ENCODE measurements around the gene KMT2D. TPM values are rescaled to one million over a fixed set of nuclear protein-coding genes. Genes with fewer than 3 reads are reported as not detected.
A peak's percentile ranks its signal among the peaks of the same experiment; 100 is the strongest.

KMT2D gene
- total RNA-seq, 1 donor from 2014 or later = 136 TPM

DNA sequence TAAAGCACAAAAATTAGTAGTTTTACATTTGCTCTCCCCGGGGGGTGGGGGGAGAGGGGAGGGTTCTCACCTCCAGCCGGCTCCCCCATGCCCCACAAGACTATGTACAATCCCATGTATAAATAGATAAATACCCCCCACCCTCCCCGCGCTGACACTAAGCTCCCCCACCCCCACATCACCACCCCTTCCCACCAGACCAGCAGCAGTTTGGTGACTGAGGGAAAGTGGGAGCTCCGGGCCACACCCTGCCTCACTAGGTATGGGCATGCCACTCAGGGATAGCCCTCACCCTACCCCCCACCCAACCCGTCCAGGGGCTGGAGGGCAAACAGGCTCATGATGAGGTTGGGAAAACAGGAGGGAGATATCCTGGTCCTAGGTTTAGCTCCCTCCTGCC, 40.2 kb downstream of the KMT2D start:
- POLR2A ChIA-PET = interaction anchor here (0.5 to 2.1 kb wide), 11 partner anchors 17 to 420 kb away, joined by 3 to 13 read pairs (median 6); partner anchors contain the start of genes DDN, RHEBL1 and TUBA1B
- no peak for DNase-seq
- intact Hi-C loops (cut with micrococcal nuclease) = no loop called here

DNA sequence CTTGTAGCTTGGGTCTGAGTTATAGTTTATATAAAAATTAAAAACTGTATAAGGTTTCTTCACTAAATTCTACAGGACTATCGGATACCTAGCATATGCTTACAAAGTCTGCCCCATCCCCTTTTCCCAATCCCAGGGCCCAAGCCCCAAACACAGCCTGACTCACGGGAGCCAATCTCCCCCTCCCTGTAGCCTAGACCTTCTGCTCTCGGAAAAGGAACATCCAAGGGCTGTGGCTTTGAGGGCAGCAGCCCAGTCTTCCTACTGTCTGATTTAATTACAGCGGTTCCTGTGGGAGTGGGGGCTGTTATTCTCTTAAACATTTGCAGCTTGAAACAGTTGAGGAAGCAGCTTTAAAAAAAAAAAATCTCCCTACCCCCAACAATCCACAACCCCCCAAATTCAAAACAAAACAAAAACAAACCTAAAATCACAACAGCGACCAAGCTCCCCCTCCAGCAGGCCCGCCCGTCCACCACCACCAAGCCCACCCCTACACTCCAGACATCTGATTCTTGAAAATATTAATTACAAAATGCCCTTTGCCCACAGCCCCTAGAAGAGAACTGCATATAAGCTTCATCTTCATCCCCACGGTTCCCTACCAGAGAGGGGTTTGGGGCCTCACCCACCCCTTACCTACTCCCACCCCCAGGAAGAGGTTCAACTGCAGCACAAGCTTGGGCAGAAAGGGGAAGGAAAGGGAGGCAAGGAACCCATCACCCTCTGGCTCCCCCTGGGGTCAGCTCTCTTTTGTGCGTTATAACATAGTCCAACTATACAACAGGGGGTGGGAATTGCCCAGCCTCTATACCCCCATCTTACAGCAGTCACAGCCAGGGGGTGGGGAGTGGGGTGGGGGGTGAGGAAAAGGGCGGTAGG, 40.9 kb downstream of the KMT2D start:
- Mint-ChIP-seq H3K4me3 (peak overlapping the region; percentile 93), H3K36me3 (ENCODE audit: low read depth) (peaks cover 53% of the 10 kb centered on the region), H3K27ac (peak overlapping the region; percentile 98), H3K27me3 (no peaks in the 10 kb centered on the region), H3K4me1 (peaks cover 31% of the 10 kb centered on the region), H3K9me3 (no peaks in the 10 kb centered on the region)
- DNase-seq (no peak), ATAC-seq (ENCODE audit: low read depth) (no peak)
- TF ChIP-seq, protein P1, sequence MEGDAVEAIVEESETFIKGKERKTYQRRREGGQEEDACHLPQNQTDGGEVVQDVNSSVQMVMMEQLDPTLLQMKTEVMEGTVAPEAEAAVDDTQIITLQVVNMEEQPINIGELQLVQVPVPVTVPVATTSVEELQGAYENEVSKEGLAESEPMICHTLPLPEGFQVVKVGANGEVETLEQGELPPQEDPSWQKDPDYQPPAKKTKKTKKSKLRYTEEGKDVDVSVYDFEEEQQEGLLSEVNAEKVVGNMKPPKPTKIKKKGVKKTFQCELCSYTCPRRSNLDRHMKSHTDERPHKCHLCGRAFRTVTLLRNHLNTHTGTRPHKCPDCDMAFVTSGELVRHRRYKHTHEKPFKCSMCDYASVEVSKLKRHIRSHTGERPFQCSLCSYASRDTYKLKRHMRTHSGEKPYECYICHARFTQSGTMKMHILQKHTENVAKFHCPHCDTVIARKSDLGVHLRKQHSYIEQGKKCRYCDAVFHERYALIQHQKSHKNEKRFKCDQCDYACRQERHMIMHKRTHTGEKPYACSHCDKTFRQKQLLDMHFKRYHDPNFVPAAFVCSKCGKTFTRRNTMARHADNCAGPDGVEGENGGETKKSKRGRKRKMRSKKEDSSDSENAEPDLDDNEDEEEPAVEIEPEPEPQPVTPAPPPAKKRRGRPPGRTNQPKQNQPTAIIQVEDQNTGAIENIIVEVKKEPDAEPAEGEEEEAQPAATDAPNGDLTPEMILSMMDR (IDR thresholded peaks at IDR 0.05) = no peak
- intact Hi-C loops (cut with micrococcal nuclease) = loop anchor here (2.0 to 5.0 kb wide), 2 partner anchors 42 to 51 kb away; partner anchors contain the start of gene WNT1
- ChIA-PET POLR2A (interaction anchor here (0.5 to 2.1 kb wide), 21 partner anchors 8 to 733 kb away, joined by 3 to 13 read pairs (median 5); partner anchors contain the start of genes DDN, RHEBL1 and TUBA1B), CTCF (interaction anchor here (1.2 to 2.2 kb wide), 6 partner anchors 22 to 166 kb away, joined by 3 to 21 read pairs (median 6); partner anchors contain the start of genes ARF3, DDN and FKBP11)

More for the DNA sequence above, 40.2 kb downstream of the KMT2D start:
- H3K4me1 Mint-ChIP-seq = peaks cover 27% of the 10 kb centered on the region
- H3K36me3 Mint-ChIP-seq (ENCODE audit: low read depth) = peaks cover 60% of the 10 kb centered on the region
- H3K27me3 Mint-ChIP-seq = no peaks in the 10 kb centered on the region
- ATAC-seq (ENCODE audit: low read depth) = no peak
- no peaks in the 10 kb centered on the region for H3K9me3 Mint-ChIP-seq
- CTCF ChIA-PET = interaction anchor here (1.2 to 2.2 kb wide), 5 partner anchors 23 to 167 kb away, joined by 3 to 21 read pairs (median 6); partner anchors contain the start of genes ARF3, DDN and FKBP11
- H3K4me3 Mint-ChIP-seq = no peak overlapping the region
- TF ChIP-seq, protein P1 (IDR thresholded peaks at IDR 0.05) = no peak
- no peak overlapping the region for H3K27ac Mint-ChIP-seq

DNA sequence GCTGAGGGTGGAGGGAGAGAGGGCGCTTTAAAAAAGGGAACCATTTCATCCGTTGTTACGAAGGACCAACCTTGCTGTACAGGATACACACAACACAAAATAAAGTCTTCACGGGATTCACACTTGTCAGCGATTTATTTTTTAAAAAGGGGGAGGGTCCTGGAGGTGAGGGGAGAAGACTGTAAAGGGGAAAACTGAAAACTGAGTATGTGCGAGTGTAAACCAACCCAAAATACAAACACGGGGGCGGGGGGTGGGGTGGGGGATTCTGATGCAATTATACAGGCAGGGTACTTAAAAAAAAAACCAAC, 41.5 kb downstream of the KMT2D start:
- ChIA-PET CTCF (interaction anchor here (1.3 to 2.2 kb wide), 4 partner anchors 21 to 166 kb away, joined by 5 to 21 read pairs (median 6); partner anchors contain the start of gene DDN), POLR2A (interaction anchor here (0.6 to 2.1 kb wide), 11 partner anchors 20 to 734 kb away, joined by 3 to 13 read pairs (median 4); partner anchors contain the start of genes DDN and TUBA1B)
- peaks cover 31% of the 10 kb centered on the region for H3K4me1 Mint-ChIP-seq
- H3K36me3 Mint-ChIP-seq (ENCODE audit: low read depth) = peaks cover 50% of the 10 kb centered on the region
- H3K27ac Mint-ChIP-seq = peak overlapping the region; percentile 98
- ATAC-seq (ENCODE audit: low read depth) (peak; percentile 57), DNase-seq (no peak)
- no peaks in the 10 kb centered on the region for H3K9me3 Mint-ChIP-seq
- peak overlapping the region; percentile 93 for H3K4me3 Mint-ChIP-seq
- TF ChIP-seq, protein P1 (IDR thresholded peaks at IDR 0.05) = no peak
- no peaks in the 10 kb centered on the region for H3K27me3 Mint-ChIP-seq
- intact Hi-C loops (cut with micrococcal nuclease) = loop anchor here (2.0 to 5.0 kb wide), 2 partner anchors 42 to 52 kb away; partner anchors contain the start of gene WNT1

DNA sequence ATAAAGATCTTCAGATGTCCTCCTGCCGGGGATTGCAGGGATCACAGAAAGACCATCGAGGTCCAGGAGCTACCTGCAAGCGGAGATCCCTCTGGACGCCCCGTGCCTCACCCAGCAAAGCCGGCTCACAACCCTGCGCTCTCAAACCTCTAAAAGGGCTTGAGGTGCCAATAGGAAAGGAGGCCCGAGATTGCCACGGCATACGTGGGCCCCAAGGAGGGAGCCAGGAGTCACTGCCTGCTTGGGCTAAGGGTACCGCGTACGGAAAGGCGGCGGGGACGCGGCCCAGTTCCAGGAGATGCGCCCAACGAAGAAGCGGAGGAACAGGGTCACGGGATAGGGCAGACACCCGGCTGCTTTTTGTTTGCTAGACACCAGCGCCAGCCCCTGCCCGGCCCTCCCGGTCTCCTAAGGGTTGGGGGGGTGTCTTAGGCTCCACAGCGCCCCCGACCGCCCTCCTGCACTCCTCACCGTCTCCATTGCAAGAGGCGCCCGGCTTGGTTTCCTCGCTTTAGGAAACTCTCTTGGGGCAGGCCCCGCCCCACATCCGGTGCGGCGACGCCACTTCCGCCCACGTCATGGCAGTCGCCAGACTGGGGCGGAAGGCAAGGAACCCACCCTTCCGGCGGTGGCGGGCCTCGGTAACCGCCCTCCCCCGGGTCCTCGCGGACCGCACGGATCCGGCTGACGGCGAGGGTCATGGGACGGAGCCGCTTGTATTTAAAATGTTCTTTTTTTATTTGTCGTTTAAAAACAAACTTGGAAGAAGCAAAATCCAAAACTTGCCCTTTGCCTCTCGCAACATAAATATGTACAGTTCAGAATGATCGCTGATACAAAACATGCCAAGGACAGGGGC, 42.1 kb downstream of the KMT2D start, which contains the start of gene PRKAG1:
PRKAG1 (minus strand) TSS at position 516 of the 859 bp plus-strand sequence; CDS start at position 480, 36 bp downstream.
- Mint-ChIP-seq H3K27me3 (no peaks in the 10 kb centered on the region), H3K9me3 (no peaks in the 10 kb centered on the region), H3K27ac (peak within 1 kb of the TSS; percentile 98), H3K36me3 (ENCODE audit: low read depth) (peaks cover 49% of the 10 kb centered on the region), H3K4me3 (peak within 1 kb of the TSS; percentile 93), H3K4me1 (peaks cover 31% of the 10 kb centered on the region)
- TF ChIP-seq, protein P1 (IDR thresholded peaks at IDR 0.05) = no peak
- DNase-seq = peak; percentile 97
- CTCF ChIA-PET = interaction anchor here (1.0 to 2.2 kb wide), 4 partner anchors 21 to 165 kb away, joined by 5 to 21 read pairs (median 6); partner anchors contain the start of gene DDN
- intact Hi-C loops (cut with micrococcal nuclease) = loop anchor here (1.0 to 5.0 kb wide), 10 partner anchors 21 to 247 kb away; partner anchors contain the start of genes ARF3, DDX23, FKBP11 and KMT2D
- POLR2A ChIA-PET = interaction anchor here (0.5 to 2.1 kb wide), 8 partner anchors 20 to 801 kb away, joined by 3 to 12 read pairs (median 4); partner anchors contain the start of genes DDN and TUBA1B
- ATAC-seq (ENCODE audit: low read depth) = peak; percentile 86

All from activated B cell treated with CpG ODN at 0.5 μM for 24 hours (primary cell).